ENCODE results near the gene SNX8. TPM values are rescaled to one million over a fixed set of nuclear protein-coding genes. Genes with fewer than 3 reads are reported as not detected.

Gene SNX8
- polyA plus RNA-seq, 1 donor from 2014 or later: 5.7 TPM

- Histone ChIP-seq H3K4me2 (ENCODE audit: low read length) (no peak overlapping the region), H3K9me2 (ENCODE audit: insufficient read depth, low read length) (no peaks in the 10 kb centered on the region), H3K27ac (ENCODE audit: low read length) (no peak overlapping the region), H2AFZ (ENCODE audit: low read depth, low read length) (no peak overlapping the region), H3K4me3 (ENCODE audit: low read length) (no peak overlapping the region), H3K9me3 (ENCODE audit: low read length) (no peaks in the 10 kb centered on the region), H3K27me3 (ENCODE audit: insufficient read depth, low read depth, low read length) (no peaks in the 10 kb centered on the region), H4K20me1 (ENCODE audit: insufficient read depth) (no peaks in the 10 kb centered on the region), H3K9ac (ENCODE audit: low read length) (no peak overlapping the region), H3K36me3 (ENCODE audit: insufficient read depth, low read length) (peaks cover 7% of the 10 kb centered on the region), H3K79me2 (replicated peaks; ENCODE audit: insufficient read depth, low read length) (no peaks in the 10 kb centered on the region), H3F3A (ENCODE audit: insufficient read depth, low read length, poor library complexity, severe bottlenecking) (no peaks in the 10 kb centered on the region)
- TF ChIP-seq REST (IDR thresholded peaks at IDR 0.05; ENCODE audit: borderline replicate concordance): no peak
- TF ChIP-seq, protein P1, sequence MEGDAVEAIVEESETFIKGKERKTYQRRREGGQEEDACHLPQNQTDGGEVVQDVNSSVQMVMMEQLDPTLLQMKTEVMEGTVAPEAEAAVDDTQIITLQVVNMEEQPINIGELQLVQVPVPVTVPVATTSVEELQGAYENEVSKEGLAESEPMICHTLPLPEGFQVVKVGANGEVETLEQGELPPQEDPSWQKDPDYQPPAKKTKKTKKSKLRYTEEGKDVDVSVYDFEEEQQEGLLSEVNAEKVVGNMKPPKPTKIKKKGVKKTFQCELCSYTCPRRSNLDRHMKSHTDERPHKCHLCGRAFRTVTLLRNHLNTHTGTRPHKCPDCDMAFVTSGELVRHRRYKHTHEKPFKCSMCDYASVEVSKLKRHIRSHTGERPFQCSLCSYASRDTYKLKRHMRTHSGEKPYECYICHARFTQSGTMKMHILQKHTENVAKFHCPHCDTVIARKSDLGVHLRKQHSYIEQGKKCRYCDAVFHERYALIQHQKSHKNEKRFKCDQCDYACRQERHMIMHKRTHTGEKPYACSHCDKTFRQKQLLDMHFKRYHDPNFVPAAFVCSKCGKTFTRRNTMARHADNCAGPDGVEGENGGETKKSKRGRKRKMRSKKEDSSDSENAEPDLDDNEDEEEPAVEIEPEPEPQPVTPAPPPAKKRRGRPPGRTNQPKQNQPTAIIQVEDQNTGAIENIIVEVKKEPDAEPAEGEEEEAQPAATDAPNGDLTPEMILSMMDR (IDR thresholded peaks at IDR 0.05; ENCODE audit: poor library complexity, severe bottlenecking): no peak
Observed at GRCh38 chr7:2215851-2216250, 98.4 kb downstream of the SNX8 start.

DNA sequence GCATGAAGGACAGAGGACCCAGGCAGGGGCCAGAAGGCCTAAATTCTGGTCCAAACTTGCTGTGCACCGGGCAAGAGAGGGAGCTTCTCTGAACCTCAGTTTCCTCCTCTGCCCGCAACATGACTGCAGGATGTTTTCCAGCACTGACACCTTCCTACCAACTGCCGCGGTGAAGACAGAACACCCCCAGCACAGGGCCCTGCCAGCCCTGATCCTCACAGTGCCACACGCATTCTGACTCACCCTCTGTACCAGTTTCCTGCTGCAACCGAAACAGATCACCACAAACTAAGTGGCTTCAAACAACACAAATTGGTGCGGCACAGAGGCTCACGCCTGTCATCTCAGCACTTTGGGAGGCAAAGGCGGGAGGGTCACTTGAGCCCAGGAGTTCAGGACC is 99.6 kb downstream of the SNX8 start:
- H3K9me3 ChIP-seq (ENCODE audit: low read length): no peaks in the 10 kb centered on the region
- H3K36me3 ChIP-seq (ENCODE audit: insufficient read depth, low read length): peaks cover 7% of the 10 kb centered on the region
- no peak overlapping the region for H3K27ac ChIP-seq (ENCODE audit: low read length)
- no peaks in the 10 kb centered on the region for H3K27me3 ChIP-seq (ENCODE audit: insufficient read depth, low read depth, low read length)
- H2AFZ ChIP-seq (ENCODE audit: low read depth, low read length): no peak overlapping the region
- no peaks in the 10 kb centered on the region for H3K79me2 ChIP-seq (replicated peaks; ENCODE audit: insufficient read depth, low read length)
- no peaks in the 10 kb centered on the region for H4K20me1 ChIP-seq (ENCODE audit: insufficient read depth)
- no peaks in the 10 kb centered on the region for H3K9me2 ChIP-seq (ENCODE audit: insufficient read depth, low read length)
- TF ChIP-seq, protein P1 (IDR thresholded peaks at IDR 0.05; ENCODE audit: poor library complexity, severe bottlenecking): no peak
- TF ChIP-seq REST (IDR thresholded peaks at IDR 0.05; ENCODE audit: borderline replicate concordance) (no peak), EZH2 (IDR thresholded peaks at IDR 0.05; ENCODE audit: borderline replicate concordance, insufficient read depth, low read length, poor library complexity, severe bottlenecking) (no peak), MXI1 (conservative IDR thresholded peaks at IDR 0.05; ENCODE audit: poor library complexity, severe bottlenecking) (no peak), TAF1 (IDR thresholded peaks at IDR 0.05; ENCODE audit: low read depth) (no peak), POLR2AphosphoS5 (IDR thresholded peaks at IDR 0.05) (no peak), EP300 (conservative IDR thresholded peaks at IDR 0.05; ENCODE audit: poor library complexity, severe bottlenecking) (no peak), SMC3 (conservative IDR thresholded peaks at IDR 0.05; ENCODE audit: poor library complexity) (no peak), RAD21 (conservative IDR thresholded peaks at IDR 0.05) (no peak)
- no peaks in the 10 kb centered on the region for H3F3A ChIP-seq (ENCODE audit: insufficient read depth, low read length, poor library complexity, severe bottlenecking)
- H3K9ac ChIP-seq (ENCODE audit: low read length): no peak overlapping the region
- no peak overlapping the region for H3K4me2 ChIP-seq (ENCODE audit: low read length)
- no peak overlapping the region for H3K4me3 ChIP-seq (ENCODE audit: low read length)

All from neural cell (in vitro differentiated cells).